ENCODE measurements around the gene SAT2. TPM values are rescaled to one million over a fixed set of nuclear protein-coding genes. Genes with fewer than 3 reads are reported as not detected.
A peak's percentile ranks its signal among the peaks of the same experiment; 100 is the strongest.

SAT2 gene
- total RNA-seq, 2 donors from 2014 or later: 56.0 to 78.5 TPM

DNA sequence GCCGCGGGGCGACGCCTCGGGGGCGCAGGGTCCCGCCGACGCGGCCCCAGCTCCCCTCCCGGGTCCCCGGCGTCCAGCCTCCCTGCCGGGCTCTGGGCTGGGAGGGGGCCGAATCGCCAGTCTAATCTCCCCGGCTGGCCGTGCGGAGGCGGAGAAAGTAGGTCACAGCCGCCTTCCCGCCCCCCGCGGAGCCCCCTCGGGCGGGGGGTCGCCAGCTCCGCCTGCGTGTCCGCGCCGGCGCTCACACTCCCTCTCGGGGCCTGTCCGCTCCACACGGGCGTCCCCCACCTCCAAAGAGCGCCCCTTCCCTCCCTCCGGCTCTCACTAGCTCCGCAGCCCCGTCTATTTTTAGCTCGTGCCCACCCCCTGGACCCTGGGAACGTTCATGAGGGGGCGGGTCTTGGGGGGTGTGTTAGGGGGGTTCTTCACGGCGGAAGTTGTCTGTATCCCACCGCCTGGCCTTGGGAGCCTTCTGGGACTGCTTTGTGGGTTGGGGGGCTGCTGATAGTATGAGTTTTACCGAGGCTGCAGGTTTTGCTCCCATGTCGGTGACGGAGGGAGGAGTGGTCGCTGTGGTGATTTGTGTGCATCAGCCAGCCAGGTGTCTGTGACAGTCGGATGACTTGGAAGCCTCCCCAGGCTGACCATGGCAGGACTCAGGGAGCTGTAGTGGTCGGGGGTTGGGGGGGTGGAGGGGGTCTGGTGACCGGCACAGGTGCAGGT is 24.2 kb upstream of the SAT2 start:
- no peak for TF ChIP-seq CTCF (IDR thresholded peaks at IDR 0.05)
- peaks cover 0 to 26% of the 10 kb centered on the region in 2 donors for H3K4me1 ChIP-seq
- peak overlapping the region; percentile 48 to 65 for H3K27ac ChIP-seq
- H3K27me3 ChIP-seq: no peaks in the 10 kb centered on the region
- peak overlapping the region; percentile 42 to 55 for H3K4me3 ChIP-seq
- no peak for DNase-seq (ENCODE audit: low spot score)
- H3K9me3 ChIP-seq: no peaks in the 10 kb centered on the region
- H3K36me3 ChIP-seq: no peaks in the 10 kb centered on the region

- Histone ChIP-seq H3K27me3 (no peaks in the 10 kb centered on the region), H3K4me1 (peaks cover 0 to 26% of the 10 kb centered on the region in 2 donors), H3K9me3 (no peaks in the 10 kb centered on the region), H3K27ac (peak overlapping the region; percentile 48 to 65), H3K4me3 (peak overlapping the region; percentile 42 to 55), H3K36me3 (no peaks in the 10 kb centered on the region)
- no peak for DNase-seq (ENCODE audit: low spot score)
- TF ChIP-seq CTCF (IDR thresholded peaks at IDR 0.05): no peak
These were observed 23.6 kb upstream of the SAT2 start for GRCh38 chr17:7651097-7651664.

GRCh38 chr17:7650509-7651096 is 23.0 kb upstream of the SAT2 start, which contains the start of gene ATP1B2:
Gene ATP1B2 (plus strand): TSS chr17:7650926. CDS start chr17:7651519, 593 bp downstream.
- H3K27me3 ChIP-seq: no peaks in the 10 kb centered on the region
- peak; percentile 68 for DNase-seq (ENCODE audit: low spot score)
- TF ChIP-seq CTCF (IDR thresholded peaks at IDR 0.05): no peak
- peak within 1 kb of the TSS; percentile 42 to 55 for H3K4me3 ChIP-seq
- no peaks in the 10 kb centered on the region for H3K36me3 ChIP-seq
- H3K27ac ChIP-seq: peak within 1 kb of the TSS; percentile 48 to 65
- H3K9me3 ChIP-seq: no peaks in the 10 kb centered on the region
- peaks cover 0 to 26% of the 10 kb centered on the region in 2 donors for H3K4me1 ChIP-seq

GRCh38 chr17:7647018-7647417 is 19.4 kb upstream of the SAT2 start:
- peaks cover 0 to 21% of the 10 kb centered on the region in 2 donors for H3K4me1 ChIP-seq
- no peak for DNase-seq (ENCODE audit: low spot score)
- H3K9me3 ChIP-seq: no peaks in the 10 kb centered on the region
- H3K36me3 ChIP-seq: no peaks in the 10 kb centered on the region
- TF ChIP-seq CTCF (IDR thresholded peaks at IDR 0.05): no peak
- no peak overlapping the region for H3K27ac ChIP-seq
- H3K27me3 ChIP-seq: no peaks in the 10 kb centered on the region
- no peak overlapping the region for H3K4me3 ChIP-seq

DNA sequence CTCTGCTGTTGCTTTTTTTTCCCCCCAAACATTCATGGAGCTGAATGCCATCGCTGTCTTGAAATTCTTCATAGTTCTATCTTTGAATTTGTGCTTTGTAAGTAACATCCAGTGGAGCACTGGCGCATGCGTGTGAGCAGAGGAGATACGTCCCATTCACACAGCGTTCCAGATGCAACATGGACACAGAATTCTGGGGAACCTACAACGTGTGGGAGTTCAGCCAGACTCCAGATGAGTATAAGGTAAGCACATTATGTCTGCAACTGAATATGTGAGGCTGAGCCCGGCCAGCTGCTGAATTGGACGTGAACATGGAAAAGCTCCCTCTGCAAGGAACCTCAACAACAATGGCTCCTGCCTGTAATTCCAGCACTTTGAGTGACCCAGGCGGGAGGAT is 18.8 kb upstream of the SAT2 start:
- TF ChIP-seq CTCF (IDR thresholded peaks at IDR 0.05): no peak
- Histone ChIP-seq H3K4me1 (peaks cover 0 to 15% of the 10 kb centered on the region in 2 donors), H3K9me3 (no peaks in the 10 kb centered on the region), H3K27me3 (no peaks in the 10 kb centered on the region), H3K27ac (no peak overlapping the region), H3K4me3 (no peak overlapping the region), H3K36me3 (no peaks in the 10 kb centered on the region)
- no peak for DNase-seq (ENCODE audit: low spot score)

Measured in right atrium auricular region (tissue), 2 donors.